Activated naive CD4-positive, alpha-beta T cell (primary cell): ENCODE results near the gene GUF1.
"Not testable (repeated sequence)": the region's sequence is repeated elsewhere in the genome, so short reads cannot be mapped to it uniquely, and the experiment has no call there.

Source experiments
- DNase-seq, 4 experiments: peaks; one replicate each; lab custom pipeline; 2025; lab: John Stamatoyannopoulos, UW

The GUF1 gene

DNA sequence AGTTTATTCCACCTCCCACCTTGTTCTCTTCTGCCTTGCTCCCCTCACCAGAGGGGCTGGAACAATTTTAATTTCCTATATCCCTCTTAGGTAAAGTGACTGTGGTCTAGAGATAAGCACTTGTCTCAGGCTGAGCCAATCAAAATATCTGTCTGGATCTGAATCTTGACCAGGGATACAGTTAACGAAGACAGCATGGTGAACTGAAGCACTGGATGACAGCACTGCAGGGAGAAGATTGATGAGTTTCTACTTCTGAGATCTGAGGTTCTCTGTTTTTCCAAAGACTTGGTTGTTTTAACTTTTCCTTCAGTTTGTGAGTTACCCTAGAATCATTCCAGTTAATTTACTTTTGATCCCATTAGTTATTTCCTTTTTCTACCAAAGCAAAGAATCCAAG is 34.9 kb downstream of the GUF1 start:
- DNase-seq = no peak

GRCh38 chr4:44716597-44716996 is 38.4 kb downstream of the GUF1 start:
- DNase-seq = no peak

GRCh38 chr4:44720371-44720770 is 42.2 kb downstream of the GUF1 start:
- no peak for DNase-seq

- no peak for DNase-seq
Measured at GRCh38 chr4:44722001-44722400, 43.8 kb downstream of the GUF1 start.

- no peak for DNase-seq
Measured at GRCh38 chr4:44725166-44725565, 46.9 kb downstream of the GUF1 start.

DNA sequence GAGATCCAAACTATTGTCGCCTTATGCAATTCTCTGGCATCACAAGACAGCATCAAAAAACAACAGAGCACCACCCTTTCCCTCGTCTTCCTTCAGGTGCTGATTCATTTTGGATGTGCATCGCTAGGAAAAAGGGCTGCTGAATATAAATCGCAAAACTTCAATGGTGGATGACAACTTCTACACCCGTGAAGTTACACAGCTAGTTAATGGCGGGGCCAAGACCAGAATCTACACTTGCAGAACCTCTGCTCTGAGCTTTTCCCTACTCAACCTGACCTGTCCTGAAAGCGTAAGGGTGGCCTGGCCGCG is 47.5 kb downstream of the GUF1 start:
- no peak for DNase-seq

DNA sequence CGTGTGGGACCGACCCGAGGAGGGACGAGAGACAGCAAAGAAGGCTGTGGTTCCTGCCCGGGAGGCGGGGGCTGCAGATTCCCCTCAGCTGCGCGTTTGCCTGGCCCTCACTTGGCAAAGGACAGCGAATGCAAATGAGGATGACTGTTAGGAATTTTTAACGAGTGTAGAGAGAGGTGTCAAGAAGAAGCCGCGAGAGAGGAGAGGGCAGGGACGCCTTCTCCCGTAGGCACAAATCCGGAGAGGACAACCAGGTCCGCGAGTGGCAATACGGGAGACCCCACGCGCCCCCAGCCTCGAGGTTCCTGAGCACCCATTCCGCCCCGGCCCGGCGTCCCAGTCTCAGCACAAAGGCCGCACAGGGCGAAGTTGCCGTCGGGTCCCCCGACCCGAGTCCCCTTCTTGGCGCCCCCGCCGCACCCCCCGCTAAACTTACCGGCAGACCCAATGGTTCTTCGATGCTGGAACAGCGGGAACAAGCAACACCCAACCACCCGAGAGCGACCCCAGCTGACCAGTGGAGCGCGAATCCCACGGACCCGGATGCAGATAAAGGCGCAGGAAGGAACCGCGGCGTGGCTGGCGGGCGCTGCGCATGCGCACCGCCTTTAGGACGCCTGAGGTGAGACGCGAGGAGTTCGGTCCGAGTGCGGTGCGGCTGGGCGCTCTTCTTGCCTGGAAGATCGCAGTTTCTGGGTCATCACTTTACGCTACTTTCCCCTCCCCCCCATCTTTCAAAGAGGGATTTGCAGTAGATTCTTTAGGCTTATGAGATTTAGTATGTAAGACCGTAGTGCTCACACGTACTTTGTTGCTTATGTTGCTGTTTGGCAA is 48.0 kb downstream of the GUF1 start, which contains the start of gene GNPDA2:
TSS of gene GNPDA2 (minus strand) at position 519 of the 834 bp plus-strand sequence. CDS start 4,349 bp downstream, outside the sequence.
- DNase-seq = peak; percentile 43 to 72 (median 58)

DNA sequence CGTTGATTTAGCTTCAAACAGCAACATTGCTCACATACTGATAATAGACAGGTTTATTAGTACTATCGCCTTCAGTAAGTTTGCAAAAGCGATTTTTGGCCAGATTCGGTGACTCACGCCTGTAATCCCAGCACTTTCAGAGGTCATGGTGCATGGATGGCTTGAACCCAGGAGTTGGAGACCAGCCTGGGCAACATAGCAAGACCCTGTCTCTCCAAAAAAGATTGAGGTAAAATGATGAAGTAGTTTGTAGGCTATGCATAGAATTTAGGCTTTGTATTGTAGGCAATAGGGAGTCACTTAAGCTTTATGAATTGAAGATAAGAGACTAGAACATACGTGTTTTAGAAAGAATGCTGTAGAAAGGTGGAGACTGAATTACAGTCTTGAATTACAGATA is 49.3 kb downstream of the GUF1 start:
- no peak for DNase-seq

- DNase-seq = not testable (repeated sequence)
Measured at GRCh38 chr4:44728694-44729093, 50.5 kb downstream of the GUF1 start.

DNA sequence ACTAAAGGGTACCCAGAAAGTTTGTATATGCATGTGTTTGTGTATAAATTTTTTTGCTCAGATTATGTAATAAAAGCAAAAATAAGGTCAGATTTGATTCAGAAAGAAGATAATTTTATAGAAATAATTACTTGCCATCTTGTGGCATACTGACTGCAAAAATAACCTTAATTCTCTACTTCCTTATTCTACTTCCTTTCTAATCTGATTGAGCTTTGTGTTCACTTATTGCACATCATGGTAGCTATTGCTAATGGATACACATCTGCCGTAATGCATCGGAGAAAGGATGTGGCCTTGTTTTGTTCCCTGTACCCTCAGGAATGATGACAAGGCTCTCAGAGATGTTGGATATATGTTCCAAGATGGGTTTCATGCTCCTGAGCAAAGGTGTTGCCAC is 58.7 kb downstream of the GUF1 start:
- DNase-seq = no peak

GRCh38 chr4:44738615-44739014 is 60.4 kb downstream of the GUF1 start:
- DNase-seq = no peak

DNA sequence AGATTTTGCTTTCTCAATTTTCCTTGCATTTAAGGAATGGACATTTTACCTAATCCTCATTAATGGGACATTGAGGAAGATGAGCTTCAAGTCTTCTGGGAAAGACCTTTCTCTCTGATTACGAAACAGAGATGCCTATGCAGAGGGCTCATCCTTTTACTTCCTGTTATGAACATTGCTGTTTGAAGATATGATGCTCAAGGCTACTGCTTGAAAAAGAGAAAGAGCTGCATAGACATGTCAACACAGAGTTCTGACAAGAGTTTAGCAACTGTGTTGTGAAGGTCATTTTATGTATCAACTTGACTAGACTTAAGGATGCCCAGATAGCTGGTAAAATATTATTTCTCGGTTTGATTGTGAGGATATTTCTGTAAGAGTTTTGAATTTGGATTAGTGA is 62.0 kb downstream of the GUF1 start:
- no peak for DNase-seq
